H4 (cell line): ENCODE data around the gene NECAB2. TPM values are rescaled to one million over a fixed set of nuclear protein-coding genes. Genes with fewer than 3 reads are reported as not detected.

Experiments
- DNase-seq: peaks from one replicate; pipeline ENCODE4 v3.0.0-alpha.2; 2015; ENCODE audit warnings: low spot score
- total RNA-seq: library from RNA; depleted of rRNA; stranded (reverse); fragments of >200 nt; shearing (Covaris generic); gene quantifications from 2 replicates; pipeline ENCODE4 v1.2.3, GENCODE V29; 2014

The NECAB2 gene
- total RNA-seq, 1 experiment from 2014 or later, result 0.52 TPM

DNA sequence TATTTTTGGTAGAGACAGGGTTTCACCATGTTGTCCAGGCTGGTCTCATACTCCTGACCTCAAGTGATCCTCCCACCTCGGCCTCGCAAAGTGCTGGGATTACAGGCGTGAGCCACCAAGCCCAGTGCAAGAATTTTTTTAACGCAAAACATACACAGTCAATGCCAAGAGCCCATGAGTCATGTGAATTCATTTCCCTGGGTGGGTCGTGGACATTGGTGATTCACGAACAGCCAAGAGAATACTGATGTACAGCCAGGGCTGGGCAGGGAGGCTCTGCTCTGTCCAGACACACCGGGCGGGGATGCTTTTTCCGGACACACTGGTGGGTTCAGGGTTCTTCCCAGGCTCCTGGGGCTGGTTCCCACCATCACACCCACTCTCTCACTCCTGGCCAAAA is 56.8 kb downstream of the NECAB2 start:
- no peak for DNase-seq

DNA sequence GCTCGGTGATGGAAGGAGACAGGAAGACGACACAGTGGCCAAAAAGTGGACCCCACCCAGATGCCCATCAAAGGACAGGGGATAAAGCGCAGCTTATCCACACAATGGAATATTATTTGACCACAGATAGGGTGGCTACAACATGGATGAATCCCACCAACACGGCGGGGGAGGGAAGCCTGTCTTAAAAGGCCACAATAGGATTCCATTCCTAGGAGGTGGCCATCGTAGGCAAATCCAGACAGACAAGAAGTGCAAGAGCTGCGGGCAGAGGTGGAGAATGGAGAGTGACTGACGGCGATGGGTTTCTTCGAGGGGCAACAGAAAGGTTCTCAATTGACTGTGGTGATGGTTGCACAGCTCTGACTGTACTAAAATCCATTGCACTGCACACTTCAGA is 58.6 kb downstream of the NECAB2 start:
- DNase-seq, result no peak

GRCh38 chr16:84027625-84028024 is 59.6 kb downstream of the NECAB2 start:
- DNase-seq, result no peak

GRCh38 chr16:84029297-84030047 is 61.4 kb downstream of the NECAB2 start:
- DNase-seq, result no peak

- no peak for DNase-seq
Observed at GRCh38 chr16:84031556-84031955, 63.5 kb downstream of the NECAB2 start.

- DNase-seq, result no peak
Observed at GRCh38 chr16:84032458-84033178, 64.6 kb downstream of the NECAB2 start.

GRCh38 chr16:84033251-84034195 is 65.5 kb downstream of the NECAB2 start:
- DNase-seq, result no peak

DNA sequence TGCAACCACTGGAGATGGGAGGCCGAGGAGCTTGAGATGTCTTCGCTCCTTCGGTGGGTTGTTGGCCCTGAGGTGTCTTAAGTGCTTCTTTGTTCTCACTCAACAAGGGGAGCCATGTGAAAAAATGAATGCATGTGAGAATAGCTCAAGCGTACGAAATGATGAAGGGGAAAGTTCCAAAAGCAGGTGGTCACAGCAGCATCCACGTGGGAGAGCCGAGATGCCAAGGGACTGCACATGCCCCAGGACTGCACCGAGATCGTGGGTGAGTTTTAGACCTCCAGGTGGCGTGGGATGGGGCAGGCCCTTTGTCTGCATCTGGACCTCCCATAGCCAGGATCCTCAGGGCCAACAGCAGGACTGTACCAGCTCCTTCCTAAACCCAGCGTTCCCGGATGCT is 66.5 kb downstream of the NECAB2 start:
- DNase-seq, result no peak

DNA sequence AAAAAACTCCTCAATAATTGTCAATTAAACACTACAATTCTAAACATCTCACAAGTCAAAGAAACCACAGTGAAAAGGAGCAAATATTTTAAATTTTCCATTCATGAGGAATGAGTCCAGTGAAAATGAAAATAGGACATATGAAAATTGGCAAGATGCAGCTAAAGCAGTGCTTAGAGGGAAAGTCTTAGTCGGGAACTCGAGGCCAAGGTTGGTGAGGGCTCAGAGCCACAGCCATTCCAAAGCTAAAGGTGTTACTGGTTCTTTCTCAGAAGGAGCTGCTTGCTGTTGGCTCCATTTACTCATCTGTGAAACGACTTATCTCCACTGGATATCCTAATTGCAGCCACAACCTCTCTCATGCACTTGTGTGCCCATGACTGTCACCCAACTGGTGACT is 68.1 kb downstream of the NECAB2 start:
- DNase-seq, result no peak

GRCh38 chr16:84036982-84037425 is 69.0 kb downstream of the NECAB2 start:
- DNase-seq, result no peak

DNA sequence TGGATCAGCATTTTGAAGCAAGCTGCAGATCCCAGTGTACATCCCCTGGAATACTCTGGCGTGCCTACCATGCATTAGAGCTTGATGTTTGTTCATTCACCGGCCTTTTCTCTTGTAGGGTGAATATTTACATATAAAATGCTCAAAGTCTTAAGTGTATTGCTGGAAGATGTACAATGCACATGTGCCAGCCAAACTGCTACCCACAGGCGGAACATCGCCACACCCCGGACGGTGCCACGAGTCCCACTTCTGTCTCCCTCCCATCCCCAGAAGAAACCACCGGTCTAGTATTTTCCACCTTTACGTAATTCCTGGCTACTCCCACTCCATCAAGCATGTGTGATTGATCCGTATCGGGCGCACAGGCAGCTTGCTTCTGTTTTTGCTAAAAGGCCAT is 70.4 kb downstream of the NECAB2 start:
- no peak for DNase-seq

GRCh38 chr16:84039696-84040095 is 71.7 kb downstream of the NECAB2 start:
- no peak for DNase-seq

DNA sequence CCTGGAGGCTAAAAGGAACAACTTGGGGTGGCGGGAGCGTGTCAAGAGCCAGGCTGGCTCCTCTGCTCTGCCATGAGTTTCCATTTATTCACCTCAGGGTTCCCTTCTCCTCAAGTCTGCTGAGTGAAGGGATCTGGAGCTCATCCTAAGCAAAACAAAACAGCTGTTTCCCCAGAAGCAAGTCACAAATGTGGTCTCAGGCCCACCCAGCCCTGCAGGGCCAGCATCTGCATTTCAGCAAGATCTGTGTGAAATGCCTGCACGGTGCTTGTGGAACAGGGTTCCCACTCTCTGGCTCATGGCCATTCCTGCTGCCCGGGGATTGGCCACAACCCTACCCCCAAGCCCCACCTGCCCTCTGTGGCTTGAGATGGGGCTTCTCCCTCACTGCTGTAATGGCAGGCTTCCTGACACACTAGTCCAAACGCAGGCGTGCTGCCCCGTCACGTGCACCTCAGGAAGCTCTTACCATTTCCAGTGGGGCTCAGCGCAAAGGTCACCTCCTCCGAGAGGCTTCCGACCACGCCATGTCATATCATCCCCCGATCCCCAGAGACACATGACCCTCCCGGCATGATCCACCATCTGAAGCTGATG is 72.3 kb downstream of the NECAB2 start:
- DNase-seq, result no peak

DNA sequence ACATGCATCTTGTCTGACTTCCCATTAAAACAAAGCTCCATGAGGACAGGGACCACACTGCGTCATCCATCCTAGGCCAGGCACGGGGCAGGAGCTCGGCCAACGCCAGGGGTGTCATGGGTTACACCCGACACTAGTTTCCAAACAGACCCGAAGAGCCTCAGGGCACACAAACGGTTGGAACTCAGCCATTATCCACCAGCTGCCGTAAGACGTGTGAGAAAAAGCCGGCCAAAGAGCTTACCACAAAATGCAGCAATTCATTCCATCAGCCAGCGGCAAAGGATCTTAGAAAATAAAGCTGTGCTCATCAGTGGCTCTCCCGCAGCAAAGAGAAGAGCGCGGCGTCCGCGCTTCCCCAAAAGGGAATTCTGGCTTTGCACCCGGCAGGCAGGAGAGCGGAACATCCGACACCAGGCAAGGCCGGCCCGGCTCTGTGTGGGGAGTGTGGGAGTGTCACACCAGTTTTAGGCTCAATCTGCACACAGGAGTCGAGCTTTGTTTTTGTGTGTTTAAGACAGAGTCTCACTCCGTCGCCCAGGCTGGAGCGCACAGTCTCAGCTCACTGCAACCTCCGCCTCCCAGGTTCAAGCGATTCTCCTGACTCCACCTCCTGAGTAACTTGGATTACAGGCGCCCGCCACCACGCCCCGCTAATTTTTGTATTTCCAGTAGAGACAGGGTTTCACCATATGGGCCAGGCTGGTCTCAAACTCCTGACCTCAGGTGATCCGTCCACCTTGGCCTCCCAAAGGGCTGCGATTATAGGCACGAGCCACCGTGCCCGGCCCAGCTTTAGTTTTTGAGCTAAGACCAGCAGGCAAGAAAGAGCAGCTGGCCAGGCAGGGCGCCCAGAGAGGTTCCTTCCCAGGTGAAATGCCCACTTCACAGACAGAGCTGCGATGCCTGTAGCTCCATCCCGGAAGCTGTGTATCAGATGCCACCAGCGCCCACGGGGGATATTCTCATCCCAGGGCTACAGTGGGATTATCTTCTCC is 73.1 kb downstream of the NECAB2 start:
- DNase-seq, result peak; percentile 38

DNA sequence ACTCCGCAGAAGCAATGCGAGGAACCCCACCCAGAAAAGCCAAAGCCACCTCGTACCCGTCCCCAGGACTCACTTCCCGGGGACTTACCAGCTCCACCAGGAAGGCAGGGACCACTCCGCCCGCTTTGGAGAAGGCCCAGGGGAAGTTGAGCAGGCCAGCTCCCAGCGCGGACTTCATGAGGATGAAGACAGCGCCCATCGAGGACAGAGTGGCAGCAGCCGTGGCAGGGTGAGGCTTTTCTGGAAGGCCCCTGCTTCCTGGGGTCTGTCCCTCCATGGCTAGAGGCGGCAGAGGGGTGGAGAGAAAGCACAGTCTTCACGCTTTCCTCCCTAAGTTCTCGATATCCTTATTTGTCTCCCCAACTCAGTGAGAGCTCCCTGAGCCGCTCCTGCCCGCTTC is 73.8 kb downstream of the NECAB2 start:
- no peak for DNase-seq

DNA sequence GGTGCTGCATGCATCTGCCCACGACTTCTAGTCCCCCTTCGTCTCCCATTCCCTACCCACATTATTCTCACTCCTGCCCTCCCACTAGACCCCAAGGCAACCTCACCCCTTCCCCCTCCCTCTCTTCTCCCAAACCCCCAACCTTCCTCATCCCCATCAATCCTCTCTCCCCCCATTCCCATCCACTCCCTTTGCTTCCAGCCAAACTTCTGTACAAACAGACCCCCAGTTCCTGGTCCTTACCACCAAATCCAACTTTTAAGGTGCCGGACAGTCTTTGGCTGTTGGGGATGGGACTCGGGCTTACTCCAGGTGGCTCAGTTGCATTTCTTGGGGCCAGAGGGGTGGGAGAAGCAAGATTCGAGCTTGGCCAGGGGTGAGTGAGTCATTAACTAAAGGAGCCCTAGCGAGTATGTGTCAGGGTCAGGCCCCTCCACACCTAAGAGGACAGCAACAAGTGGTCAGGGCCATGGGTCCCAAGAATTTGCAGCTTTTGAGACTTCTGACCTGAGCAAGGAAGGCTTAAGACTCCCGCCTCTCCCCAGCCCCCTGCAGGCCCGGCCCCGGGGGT is 74.3 kb downstream of the NECAB2 start, which contains the start of gene SLC38A8:
Gene SLC38A8 (minus strand): TSS at position 488 of the 571 bp plus-strand sequence. CDS start 638 bp downstream, outside the sequence.
- DNase-seq, result no peak

GRCh38 chr16:84042879-84043485 is 74.9 kb downstream of the NECAB2 start:
- no peak for DNase-seq

- DNase-seq, result no peak
Observed at GRCh38 chr16:84043486-84044117, 75.6 kb downstream of the NECAB2 start.

DNA sequence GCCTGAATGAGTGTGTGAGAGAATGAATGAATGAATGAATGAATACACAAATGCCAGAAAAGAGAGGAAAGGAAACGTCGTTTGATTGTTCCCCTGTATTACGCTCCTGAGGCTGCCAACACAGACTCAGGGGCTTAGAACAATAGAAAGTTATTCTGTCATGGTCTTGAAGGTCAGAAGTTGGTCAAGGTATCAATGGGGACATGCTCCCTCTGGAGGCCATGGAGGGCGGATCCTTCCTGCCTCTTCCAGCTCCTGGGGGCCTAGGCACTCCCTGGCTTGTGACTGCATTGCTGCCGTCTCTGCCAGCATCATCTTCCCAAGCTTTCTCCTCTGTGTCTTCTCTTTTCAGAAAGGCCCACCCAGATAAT is 76.1 kb downstream of the NECAB2 start:
- DNase-seq, result no peak
